HCT116 (cell line): ENCODE measurements around the gene COL5A1. TPM values are rescaled to one million over a fixed set of nuclear protein-coding genes. Genes with fewer than 3 reads are reported as not detected.

ENCODE experiments used
- ATAC-seq: fragments of 200-7000 bp; cut with Tn5 transposase; 2 replicates; pipeline ENCODE4 v1.9.1; 2020; ENCODE audit warnings: mild to moderate bottlenecking, moderate library complexity
- BruUV-seq: library from RNA; stranded (reverse); fragments of 400-500 nt; replicated peaks from 2 replicates; lab custom pipeline; 2021; lab: Mats Ljungman, UMichigan
- CTCF ChIA-PET: fragments of 300-600 bp; sonication (Branson Sonifier 250); formaldehyde crosslinking; loops from one replicate; lab custom pipeline; 2021; ENCODE audit warnings: antibody characterized with exemption; lab: Charles Lee
- POLR2A ChIA-PET: fragments of 300-600, 350-600 bp; sonication (Branson Sonifier 250); formaldehyde crosslinking; loops from one replicate; lab custom pipeline; 2021; ENCODE audit warnings: antibody characterized with exemption; lab: Charles Lee
- RAD21 ChIA-PET, 2 experiments: fragments of 300-600 bp; sonication (Branson Sonifier 250); formaldehyde crosslinking; loops; one replicate each; lab custom pipeline; 2023; ENCODE audit warnings: low total read pairs in 2 of 2; ENCODE audit not compliant: uncharacterized antibody in 2 of 2, unreplicated experiment in 2 of 2, low non-redundant PET in 1 of 2; lab: Charles Lee
- DNase-seq: peaks from one replicate; pipeline ENCODE4 v3.0.0-alpha.2; 2010; ENCODE audit warnings: low read depth, low spot score
- H2AFZ ChIP-seq: fragments of 200-600 bp; shearing (Covaris generic), sonication (generic); 2 replicates; pipeline ENCODE4 v1.6.1; 2017; ENCODE audit warnings: low read depth, mixed run types, mixed read lengths, antibody characterized with exemption, low read length; ENCODE audit not compliant: poor library complexity, severe bottlenecking
- H3K27ac ChIP-seq: 2 replicates; pipeline ENCODE4 v1.5.1; 2012; ENCODE audit warnings: low read depth, low read length
- H3K27me3 ChIP-seq: fragments of 200-600 bp; sonication (generic); 2 replicates; pipeline ENCODE4 v1.6.1; 2016; ENCODE audit warnings: mixed run types, low read length, mixed read lengths; ENCODE audit not compliant: insufficient read depth
- H3K36me3 ChIP-seq, 2 experiments: fragments of 200-500 bp in 1 of 2; fragments of 200-600 bp in 1 of 2; sonication (Bioruptor generic) in 1 of 2; sonication (generic) in 1 of 2; 2 replicates each; pipeline versions ENCODE4 v1.5.1 to v1.6.1; 2014 to 2016; ENCODE audit warnings: low read length in 2 of 2, inconsistent platforms in 1 of 2, mixed read lengths in 1 of 2, mixed run types in 1 of 2; ENCODE audit not compliant: insufficient read depth in 2 of 2, control insufficient read depth in 1 of 2
- H3K4me1 ChIP-seq, 2 experiments: fragments of 200-600 bp in 1 of 2; sonication (generic) in 1 of 2; 2 replicates each; pipeline versions ENCODE4 v1.5.1 to v1.6.1; 2012 to 2017; ENCODE audit warnings: low read length in 2 of 2, inconsistent platforms in 1 of 2, mild to moderate bottlenecking in 1 of 2, mixed read lengths in 1 of 2, mixed run types in 1 of 2, moderate library complexity in 1 of 2; ENCODE audit not compliant: insufficient read depth in 2 of 2, control insufficient read depth in 1 of 2
- H3K4me2 ChIP-seq: fragments of 200-600 bp; sonication (generic); 2 replicates; pipeline ENCODE4 v1.6.1; 2017; ENCODE audit warnings: mixed run types, low read length, mixed read lengths
- H3K4me3 ChIP-seq, 2 experiments: fragments of 200-600 bp in 1 of 2; sonication (generic) in 1 of 2; replicated peaks in 1 of 2; 2 replicates each; pipeline ENCODE4 v1.5.1; 2011 to 2016; ENCODE audit warnings: low read length in 2 of 2, control low read depth in 1 of 2, low read depth in 1 of 2, mild to moderate bottlenecking in 1 of 2, mixed read lengths in 1 of 2, mixed run types in 1 of 2
- H3K79me2 ChIP-seq: fragments of 200-600 bp; sonication (generic); 2 replicates; pipeline ENCODE4 v1.6.1; 2017; ENCODE audit warnings: mild to moderate bottlenecking, mixed run types, low read length, moderate library complexity, mixed read lengths; ENCODE audit not compliant: insufficient read depth
- H3K9ac ChIP-seq: fragments of 200-600 bp; sonication (generic); 2 replicates; pipeline ENCODE4 v1.6.1; 2016; ENCODE audit warnings: low read length, mixed read lengths
- H3K9me2 ChIP-seq: fragments of 200-600 bp; sonication (generic), shearing (Covaris generic); 2 replicates; pipeline ENCODE4 v1.6.1; 2017; ENCODE audit warnings: mixed run types, mild to moderate bottlenecking, moderate library complexity; ENCODE audit not compliant: insufficient read depth
- H3K9me3 ChIP-seq, 2 experiments: fragments of 200-500 bp in 1 of 2; fragments of 200-600 bp in 1 of 2; sonication (Bioruptor generic) in 1 of 2; sonication (generic) in 1 of 2; 2 replicates each; pipeline ENCODE4 v1.6.1; 2014 to 2017; ENCODE audit warnings: low read length in 2 of 2, mixed read lengths in 2 of 2, inconsistent platforms in 1 of 2, low read depth in 1 of 2, mild to moderate bottlenecking in 1 of 2, mixed run types in 1 of 2, moderate library complexity in 1 of 2; ENCODE audit not compliant: control insufficient read depth in 1 of 2, insufficient read depth in 1 of 2
- H4K20me1 ChIP-seq: fragments of 200-600 bp; sonication (generic), shearing (Covaris generic); 2 replicates; pipeline ENCODE4 v1.6.1; 2017; ENCODE audit warnings: mixed run types, mild to moderate bottlenecking, moderate library complexity; ENCODE audit not compliant: insufficient read depth
- EGR1 ChIP-seq: IDR thresholded peaks from 2 replicates; pipeline ENCODE4 v1.6.1; 2012; ENCODE audit warnings: low read depth
- ELF1 ChIP-seq: IDR thresholded peaks from 2 replicates; pipeline ENCODE4 v1.6.1; 2012; ENCODE audit warnings: low read depth, borderline replicate concordance
- EZH2 ChIP-seq: fragments of 200-600 bp; sonication (generic); IDR thresholded peaks from 2 replicates; pipeline ENCODE4 v1.6.1; 2017; ENCODE audit warnings: antibody characterized with exemption, mixed run types
- EZH2phosphoT487 ChIP-seq: fragments of 200-600 bp; IDR thresholded peaks from 2 replicates; pipeline ENCODE4 v1.6.1; 2018; ENCODE audit warnings: antibody characterized with exemption, borderline replicate concordance
- SIN3A ChIP-seq: IDR thresholded peaks from 2 replicates; pipeline ENCODE4 v1.6.1; 2012; ENCODE audit warnings: low read depth
- SRF ChIP-seq: IDR thresholded peaks from 2 replicates; pipeline ENCODE4 v1.6.1; 2012; ENCODE audit warnings: low read depth
- YY1 ChIP-seq: IDR thresholded peaks from 2 replicates; pipeline ENCODE4 v1.6.1; 2011; ENCODE audit warnings: low read length, low read depth, moderate library complexity, mild to moderate bottlenecking; ENCODE audit not compliant: insufficient replicate concordance; ENCODE audit errors: extremely low read depth
- ZBTB33 ChIP-seq: IDR thresholded peaks from 2 replicates; pipeline ENCODE4 v1.6.1; 2011; ENCODE audit warnings: mild to moderate bottlenecking, low read length, moderate library complexity; ENCODE audit not compliant: insufficient replicate concordance; ENCODE audit errors: extremely low read depth
- ZNF274 ChIP-seq: fragments of 200-500 bp; sonication (Bioruptor generic); IDR thresholded peaks from 2 replicates; pipeline ENCODE4 v1.6.1; 2014; ENCODE audit warnings: mild to moderate bottlenecking, low read depth, low read length, inconsistent platforms
- intact Hi-C: fragments of 100-400 bp; cut with micrococcal nuclease; formaldehyde crosslinking; loops from 2 replicates; pipeline ENCODE4 v1.10.0; 2022
- total RNA-seq: library from RNA; stranded (reverse); gene quantifications from one replicate; pipeline ENCODE4 v1.2.1, GENCODE V29; 2021; ENCODE audit not compliant: unreplicated experiment

The COL5A1 gene
- total RNA-seq, 1 experiment from 2014 or later: 0.30 TPM

GRCh38 chr9:134683714-134684374 lies 42.2 kb downstream of the COL5A1 start:
- no TSS peak for BruUV-seq
- H3K9me2 ChIP-seq: no peaks in the 10 kb centered on the region
- ChIA-PET CTCF (no interaction called here), POLR2A (no interaction called here), RAD21 (no interaction called here)
- no peak overlapping the region for H3K4me2 ChIP-seq
- no peaks in the 10 kb centered on the region for H3K27me3 ChIP-seq
- H3K9ac ChIP-seq: no peak overlapping the region
- no peaks in the 10 kb centered on the region for H3K4me1 ChIP-seq
- DNase-seq (no peak), ATAC-seq (no peak)
- no peaks in the 10 kb centered on the region for H3K36me3 ChIP-seq
- TF ChIP-seq EZH2: no peak
- no peak for TF ChIP-seq ZBTB33
- no peak for TF ChIP-seq SIN3A
- no peak for TF ChIP-seq EZH2phosphoT487
- no peak for TF ChIP-seq ELF1
- no peak for TF ChIP-seq ZNF274
- no peak for TF ChIP-seq YY1
- no peak for TF ChIP-seq EGR1
- no peak for TF ChIP-seq SRF
- intact Hi-C loops: no loop called here
- H3K27ac ChIP-seq: no peak overlapping the region
- no peak overlapping the region for H2AFZ ChIP-seq
- no peak overlapping the region for H3K4me3 ChIP-seq
- H3K79me2 ChIP-seq: no peaks in the 10 kb centered on the region
- H4K20me1 ChIP-seq: no peaks in the 10 kb centered on the region
- H3K9me3 ChIP-seq: no peaks in the 10 kb centered on the region
